ENCODE data around the gene SPIRE2.
A peak's percentile ranks its signal among the peaks of the same experiment; 100 is the strongest.
"Not testable (repeated sequence)": the region's sequence is repeated elsewhere in the genome, so short reads cannot be mapped to it uniquely, and the experiment has no call there.

SPIRE2 gene

GRCh38 chr16:89871895-89872294 is 43.6 kb downstream of the SPIRE2 start:
- DNase-seq = no peak

GRCh38 chr16:89873109-89873971 is 45.1 kb downstream of the SPIRE2 start, which contains the start of gene TCF25:
Gene TCF25 (plus strand): TSS chr16:89873592. CDS start chr16:89873668, 76 bp downstream.
- peak; percentile 86 for DNase-seq

GRCh38 chr16:89873972-89874689 is 45.9 kb downstream of the SPIRE2 start:
- DNase-seq = peak; percentile 93

GRCh38 chr16:89879123-89879522 is 50.8 kb downstream of the SPIRE2 start:
- not testable (repeated sequence) for DNase-seq

GRCh38 chr16:89880477-89881367 is 52.4 kb downstream of the SPIRE2 start:
- no peak for DNase-seq

GRCh38 chr16:89881368-89881730 is 53.1 kb downstream of the SPIRE2 start:
- no peak for DNase-seq

GRCh38 chr16:89883346-89884040 is 55.2 kb downstream of the SPIRE2 start:
- no peak for DNase-seq

GRCh38 chr16:89884041-89884421 is 55.8 kb downstream of the SPIRE2 start:
- DNase-seq = no peak

GRCh38 chr16:89887243-89887642 is 59.0 kb downstream of the SPIRE2 start:
- no peak for DNase-seq

GRCh38 chr16:89890200-89890599 is 61.9 kb downstream of the SPIRE2 start:
- no peak for DNase-seq

- DNase-seq = no peak
These were observed 62.8 kb downstream of the SPIRE2 start for GRCh38 chr16:89890886-89891657.

- DNase-seq = no peak
These were observed 63.9 kb downstream of the SPIRE2 start for GRCh38 chr16:89892055-89892630.

- no peak for DNase-seq
These were observed 64.4 kb downstream of the SPIRE2 start for GRCh38 chr16:89892635-89893034.

GRCh38 chr16:89893642-89894548 is 65.6 kb downstream of the SPIRE2 start:
- no peak for DNase-seq

- no peak for DNase-seq
These were observed 67.4 kb downstream of the SPIRE2 start for GRCh38 chr16:89895482-89896250.

GRCh38 chr16:89897204-89897603 is 68.9 kb downstream of the SPIRE2 start:
- no peak for DNase-seq

GRCh38 chr16:89898201-89898967 is 70.1 kb downstream of the SPIRE2 start:
- no peak for DNase-seq

GRCh38 chr16:89899879-89900481 is 71.7 kb downstream of the SPIRE2 start:
- DNase-seq = no peak

All from activated CD8-positive, alpha-beta memory T cell treated with anti-CD3 and anti-CD28 coated beads, Interleukin-2, amount 50 U/mL, for 4 hours (primary cell).